ENCODE data around the gene KCNH1.

KCNH1 gene

DNA sequence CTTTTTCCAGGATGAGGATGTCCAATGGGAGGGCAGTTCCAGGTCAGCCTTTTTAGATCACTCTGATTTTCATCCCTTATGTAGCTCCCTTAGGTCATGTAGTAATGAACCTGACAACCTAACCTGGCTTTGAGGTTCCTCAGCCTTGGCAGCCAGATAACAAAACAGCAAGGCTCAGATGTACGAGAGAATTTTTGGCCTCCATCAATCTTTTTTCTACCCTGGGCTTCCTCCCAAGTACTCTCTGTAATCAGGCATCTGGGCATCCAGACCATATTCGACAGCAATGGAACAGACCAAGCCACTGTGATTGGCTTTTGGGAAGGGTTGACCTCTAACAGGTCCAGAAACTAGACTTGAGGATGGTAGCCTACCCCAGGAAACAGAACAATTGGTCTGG is 38.6 kb downstream of the KCNH1 start:
- no peak overlapping the region for H3K9ac ChIP-seq (ENCODE audit: low read length)
- no peak overlapping the region for H3K18ac ChIP-seq (ENCODE audit: low read length)
- H3K4me1 ChIP-seq (ENCODE audit: control insufficient read depth, low read depth, low read length) = no peaks in the 10 kb centered on the region
- H3K27me3 ChIP-seq (ENCODE audit: insufficient read depth, low read length, poor library complexity) = no peaks in the 10 kb centered on the region
- H3K79me2 ChIP-seq (ENCODE audit: control insufficient read depth, insufficient read depth, low read length) = no peaks in the 10 kb centered on the region
- no peak overlapping the region for H3K56ac ChIP-seq (ENCODE audit: low read length)
- H3K79me1 ChIP-seq (ENCODE audit: low read length) = no peaks in the 10 kb centered on the region
- no peak overlapping the region for H4K5ac ChIP-seq (ENCODE audit: low read length)
- WGBS (ENCODE audit: extremely low coverage, insufficient coverage, low lambda C conversion rate) = no CpG with 5 or more reads among the region's 2 CpGs
- H2BK5ac ChIP-seq (ENCODE audit: low read length) = no peak overlapping the region
- H3K27ac ChIP-seq (ENCODE audit: low read depth, low read length) = no peak overlapping the region
- no peaks in the 10 kb centered on the region for H3K36me3 ChIP-seq (ENCODE audit: control insufficient read depth, insufficient read depth, low read length)
- no peak for DNase-seq
- no peak overlapping the region for H3K4me2 ChIP-seq (ENCODE audit: low read length)
- no peak overlapping the region for H2AK5ac ChIP-seq (ENCODE audit: low read length)
- H2BK120ac ChIP-seq (ENCODE audit: low read depth, low read length) = no peak overlapping the region
- no peak overlapping the region for H3K4ac ChIP-seq (ENCODE audit: low read depth, low read length)
- no peak overlapping the region for H4K8ac ChIP-seq (ENCODE audit: low read depth, low read length)
- no peak overlapping the region for H3K23ac ChIP-seq (ENCODE audit: low read length)
- no peak overlapping the region for H3K4me3 ChIP-seq (ENCODE audit: low read length)
- no peak overlapping the region for H2BK15ac ChIP-seq (replicated peaks; ENCODE audit: low read depth)

DNA sequence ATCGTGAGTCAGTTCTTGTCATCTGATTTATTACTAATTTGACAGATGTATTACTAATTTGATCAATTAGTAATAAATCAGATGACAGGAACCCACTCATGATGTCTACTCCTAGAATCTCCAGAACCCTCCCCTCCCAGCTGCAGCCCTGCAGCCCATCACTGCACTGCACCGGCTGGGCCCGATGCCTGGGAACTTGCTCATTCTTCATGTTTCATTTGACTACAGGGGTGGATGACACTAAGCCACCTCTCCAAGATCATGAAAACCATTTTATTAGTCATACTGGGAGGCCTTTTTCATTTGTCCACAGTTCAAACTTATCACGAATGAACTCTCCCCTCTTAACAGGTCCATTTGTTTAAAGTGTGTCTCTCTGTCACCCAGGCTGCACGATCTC is 41.0 kb downstream of the KCNH1 start:
- Histone ChIP-seq H4K5ac (ENCODE audit: low read length) (no peak overlapping the region), H3K4ac (ENCODE audit: low read depth, low read length) (no peak overlapping the region), H3K9ac (ENCODE audit: low read length) (no peak overlapping the region), H2BK120ac (ENCODE audit: low read depth, low read length) (no peak overlapping the region), H3K18ac (ENCODE audit: low read length) (no peak overlapping the region), H2BK5ac (ENCODE audit: low read length) (no peak overlapping the region), H3K56ac (ENCODE audit: low read length) (no peak overlapping the region), H3K36me3 (ENCODE audit: control insufficient read depth, insufficient read depth, low read length) (no peaks in the 10 kb centered on the region), H3K23ac (ENCODE audit: low read length) (no peak overlapping the region), H2AK5ac (ENCODE audit: low read length) (no peak overlapping the region), H3K79me1 (ENCODE audit: low read length) (no peaks in the 10 kb centered on the region), H3K4me1 (ENCODE audit: control insufficient read depth, low read depth, low read length) (no peaks in the 10 kb centered on the region), H3K4me3 (ENCODE audit: low read length) (no peak overlapping the region), H4K8ac (ENCODE audit: low read depth, low read length) (no peak overlapping the region), H3K79me2 (ENCODE audit: control insufficient read depth, insufficient read depth, low read length) (no peaks in the 10 kb centered on the region), H2BK15ac (replicated peaks; ENCODE audit: low read depth) (no peak overlapping the region), H3K27ac (ENCODE audit: low read depth, low read length) (no peak overlapping the region), H3K4me2 (ENCODE audit: low read length) (no peak overlapping the region), H3K27me3 (ENCODE audit: insufficient read depth, low read length, poor library complexity) (no peaks in the 10 kb centered on the region)
- WGBS (ENCODE audit: extremely low coverage, insufficient coverage, low lambda C conversion rate) = no CpG with 5 or more reads among the region's 5 CpGs
- no peak for DNase-seq

DNA sequence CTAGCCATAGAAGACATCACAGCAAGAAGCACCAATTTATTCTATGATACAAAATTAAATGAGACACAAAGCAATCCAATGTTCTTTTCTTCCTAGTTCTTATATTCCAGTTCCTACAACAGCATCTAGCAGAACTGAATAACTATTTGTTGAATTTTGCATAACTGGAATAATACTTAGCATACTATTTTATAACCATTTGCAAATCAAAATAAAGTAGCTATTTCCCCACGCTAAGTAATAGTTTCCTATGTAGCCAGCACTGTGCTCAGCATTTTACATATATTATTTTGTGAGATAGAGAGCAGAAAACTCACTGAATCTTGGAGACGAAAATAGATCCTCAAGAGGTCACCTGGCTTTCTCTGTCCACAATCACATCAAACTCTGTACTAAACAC is 42.1 kb downstream of the KCNH1 start:
- no peak overlapping the region for H3K4me3 ChIP-seq (ENCODE audit: low read length)
- no peaks in the 10 kb centered on the region for H3K79me2 ChIP-seq (ENCODE audit: control insufficient read depth, insufficient read depth, low read length)
- H2BK5ac ChIP-seq (ENCODE audit: low read length) = no peak overlapping the region
- H3K4ac ChIP-seq (ENCODE audit: low read depth, low read length) = no peak overlapping the region
- H3K27me3 ChIP-seq (ENCODE audit: insufficient read depth, low read length, poor library complexity) = no peaks in the 10 kb centered on the region
- H3K27ac ChIP-seq (ENCODE audit: low read depth, low read length) = no peak overlapping the region
- H3K56ac ChIP-seq (ENCODE audit: low read length) = no peak overlapping the region
- H3K18ac ChIP-seq (ENCODE audit: low read length) = no peak overlapping the region
- no peaks in the 10 kb centered on the region for H3K36me3 ChIP-seq (ENCODE audit: control insufficient read depth, insufficient read depth, low read length)
- H3K4me2 ChIP-seq (ENCODE audit: low read length) = no peak overlapping the region
- H3K23ac ChIP-seq (ENCODE audit: low read length) = no peak overlapping the region
- no CpG with 5 or more reads among the region's 2 CpGs for WGBS (ENCODE audit: extremely low coverage, insufficient coverage, low lambda C conversion rate)
- no peak overlapping the region for H3K9ac ChIP-seq (ENCODE audit: low read length)
- H3K79me1 ChIP-seq (ENCODE audit: low read length) = no peaks in the 10 kb centered on the region
- H2BK120ac ChIP-seq (ENCODE audit: low read depth, low read length) = no peak overlapping the region
- DNase-seq = no peak
- H2AK5ac ChIP-seq (ENCODE audit: low read length) = no peak overlapping the region
- no peak overlapping the region for H4K8ac ChIP-seq (ENCODE audit: low read depth, low read length)
- H4K5ac ChIP-seq (ENCODE audit: low read length) = no peak overlapping the region
- no peak overlapping the region for H2BK15ac ChIP-seq (replicated peaks; ENCODE audit: low read depth)
- H3K4me1 ChIP-seq (ENCODE audit: control insufficient read depth, low read depth, low read length) = no peaks in the 10 kb centered on the region

DNA sequence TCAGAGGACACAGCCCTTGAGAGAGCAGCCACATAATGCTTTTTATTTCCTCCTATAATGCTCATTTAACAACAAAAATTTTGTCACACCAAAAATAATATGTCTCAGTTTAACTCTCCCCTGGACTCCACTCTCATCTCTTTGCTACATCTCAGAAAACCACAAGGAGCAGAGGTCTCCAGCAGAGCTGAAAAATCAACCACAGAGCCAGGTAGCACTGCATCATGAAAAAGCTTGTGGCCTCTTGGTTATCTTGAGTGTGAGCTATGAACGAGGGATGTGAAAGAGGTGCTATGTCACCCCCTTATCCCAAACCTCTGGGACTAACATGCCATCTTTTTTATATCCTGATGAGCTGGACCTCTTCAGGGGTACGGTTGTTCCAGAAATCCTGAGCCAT is 44.4 kb downstream of the KCNH1 start:
- Histone ChIP-seq H3K79me2 (ENCODE audit: control insufficient read depth, insufficient read depth, low read length) (no peaks in the 10 kb centered on the region), H2AK5ac (ENCODE audit: low read length) (no peak overlapping the region), H3K36me3 (ENCODE audit: control insufficient read depth, insufficient read depth, low read length) (no peaks in the 10 kb centered on the region), H3K4me2 (ENCODE audit: low read length) (no peak overlapping the region), H3K79me1 (ENCODE audit: low read length) (no peaks in the 10 kb centered on the region), H2BK15ac (replicated peaks; ENCODE audit: low read depth) (no peak overlapping the region), H3K27me3 (ENCODE audit: insufficient read depth, low read length, poor library complexity) (no peaks in the 10 kb centered on the region), H4K8ac (ENCODE audit: low read depth, low read length) (no peak overlapping the region), H2BK120ac (ENCODE audit: low read depth, low read length) (no peak overlapping the region), H3K4me3 (ENCODE audit: low read length) (no peak overlapping the region), H3K56ac (ENCODE audit: low read length) (no peak overlapping the region), H3K4ac (ENCODE audit: low read depth, low read length) (no peak overlapping the region), H3K27ac (ENCODE audit: low read depth, low read length) (no peak overlapping the region), H3K23ac (ENCODE audit: low read length) (no peak overlapping the region), H3K9ac (ENCODE audit: low read length) (no peak overlapping the region), H2BK5ac (ENCODE audit: low read length) (no peak overlapping the region), H3K4me1 (ENCODE audit: control insufficient read depth, low read depth, low read length) (no peaks in the 10 kb centered on the region), H3K18ac (ENCODE audit: low read length) (no peak overlapping the region), H4K5ac (ENCODE audit: low read length) (no peak overlapping the region)
- no CpG with 5 or more reads among the region's 2 CpGs for WGBS (ENCODE audit: extremely low coverage, insufficient coverage, low lambda C conversion rate)
- no peak for DNase-seq

DNA sequence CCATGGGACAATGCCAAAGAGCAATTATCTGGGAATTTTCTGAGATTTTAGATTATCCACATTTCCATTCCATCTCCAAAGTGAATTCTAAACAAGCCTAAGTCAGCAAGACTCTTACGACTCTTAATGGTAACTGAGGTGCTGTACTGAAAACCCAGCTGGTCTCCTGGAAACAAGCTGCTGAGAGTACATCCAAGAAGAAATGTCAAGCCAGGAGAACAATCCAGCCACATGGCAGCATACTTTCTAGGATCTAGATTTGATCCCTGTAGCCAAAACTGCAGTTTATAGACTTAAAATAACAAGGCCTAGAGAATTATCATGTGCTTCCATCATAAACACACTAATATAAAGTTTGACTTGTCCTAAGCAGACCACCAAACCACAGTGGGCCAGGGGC is 45.8 kb downstream of the KCNH1 start:
- H4K8ac ChIP-seq (ENCODE audit: low read depth, low read length) = no peak overlapping the region
- H3K4me1 ChIP-seq (ENCODE audit: control insufficient read depth, low read depth, low read length) = no peaks in the 10 kb centered on the region
- no peak overlapping the region for H3K4ac ChIP-seq (ENCODE audit: low read depth, low read length)
- no peak for DNase-seq
- H2BK15ac ChIP-seq (replicated peaks; ENCODE audit: low read depth) = no peak overlapping the region
- no peak overlapping the region for H4K5ac ChIP-seq (ENCODE audit: low read length)
- H3K79me1 ChIP-seq (ENCODE audit: low read length) = no peaks in the 10 kb centered on the region
- no peak overlapping the region for H2BK5ac ChIP-seq (ENCODE audit: low read length)
- H3K56ac ChIP-seq (ENCODE audit: low read length) = no peak overlapping the region
- no peaks in the 10 kb centered on the region for H3K79me2 ChIP-seq (ENCODE audit: control insufficient read depth, insufficient read depth, low read length)
- H2BK120ac ChIP-seq (ENCODE audit: low read depth, low read length) = no peak overlapping the region
- no peak overlapping the region for H3K4me2 ChIP-seq (ENCODE audit: low read length)
- no peak overlapping the region for H3K27ac ChIP-seq (ENCODE audit: low read depth, low read length)
- H3K23ac ChIP-seq (ENCODE audit: low read length) = no peak overlapping the region
- H3K9ac ChIP-seq (ENCODE audit: low read length) = no peak overlapping the region
- WGBS (ENCODE audit: extremely low coverage, insufficient coverage, low lambda C conversion rate) = no CpG with 5 or more reads among the region's 1 CpG
- H3K18ac ChIP-seq (ENCODE audit: low read length) = no peak overlapping the region
- H3K36me3 ChIP-seq (ENCODE audit: control insufficient read depth, insufficient read depth, low read length) = no peaks in the 10 kb centered on the region
- no peak overlapping the region for H3K4me3 ChIP-seq (ENCODE audit: low read length)
- no peak overlapping the region for H2AK5ac ChIP-seq (ENCODE audit: low read length)
- no peaks in the 10 kb centered on the region for H3K27me3 ChIP-seq (ENCODE audit: insufficient read depth, low read length, poor library complexity)

DNA sequence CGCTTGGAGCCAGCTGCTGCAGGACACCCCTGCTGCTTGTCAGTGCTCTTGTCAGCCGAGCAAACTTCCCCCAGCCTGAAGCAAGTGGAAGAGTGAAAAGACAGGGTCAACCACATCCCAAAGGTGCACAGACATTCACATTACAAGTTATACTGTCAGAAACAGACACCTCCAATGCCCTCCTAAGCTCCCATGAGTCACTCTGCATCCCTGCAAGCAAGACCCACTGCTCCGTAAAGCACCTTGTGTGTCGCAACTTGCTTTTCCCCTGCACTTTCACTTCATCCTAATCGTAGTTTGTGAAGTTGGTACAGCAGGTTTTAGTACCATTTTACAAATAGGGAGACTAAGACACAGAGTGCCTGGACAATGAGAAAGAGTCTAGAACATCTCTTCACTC is 51.1 kb downstream of the KCNH1 start:
- H3K4me3 ChIP-seq (ENCODE audit: low read length) = no peak overlapping the region
- H3K36me3 ChIP-seq (ENCODE audit: control insufficient read depth, insufficient read depth, low read length) = no peaks in the 10 kb centered on the region
- no peak overlapping the region for H3K18ac ChIP-seq (ENCODE audit: low read length)
- H3K79me2 ChIP-seq (ENCODE audit: control insufficient read depth, insufficient read depth, low read length) = no peaks in the 10 kb centered on the region
- no peak overlapping the region for H3K56ac ChIP-seq (ENCODE audit: low read length)
- no peak for DNase-seq
- no peak overlapping the region for H3K9ac ChIP-seq (ENCODE audit: low read length)
- no peak overlapping the region for H4K5ac ChIP-seq (ENCODE audit: low read length)
- no peak overlapping the region for H2BK5ac ChIP-seq (ENCODE audit: low read length)
- no peak overlapping the region for H3K23ac ChIP-seq (ENCODE audit: low read length)
- no peaks in the 10 kb centered on the region for H3K79me1 ChIP-seq (ENCODE audit: low read length)
- no peaks in the 10 kb centered on the region for H3K4me1 ChIP-seq (ENCODE audit: control insufficient read depth, low read depth, low read length)
- no peak overlapping the region for H3K4ac ChIP-seq (ENCODE audit: low read depth, low read length)
- WGBS (ENCODE audit: extremely low coverage, insufficient coverage, low lambda C conversion rate) = no CpG with 5 or more reads among the region's 5 CpGs
- H2AK5ac ChIP-seq (ENCODE audit: low read length) = no peak overlapping the region
- no peak overlapping the region for H3K27ac ChIP-seq (ENCODE audit: low read depth, low read length)
- H3K4me2 ChIP-seq (ENCODE audit: low read length) = no peak overlapping the region
- H2BK120ac ChIP-seq (ENCODE audit: low read depth, low read length) = no peak overlapping the region
- no peak overlapping the region for H2BK15ac ChIP-seq (replicated peaks; ENCODE audit: low read depth)
- no peak overlapping the region for H4K8ac ChIP-seq (ENCODE audit: low read depth, low read length)
- H3K27me3 ChIP-seq (ENCODE audit: insufficient read depth, low read length, poor library complexity) = no peaks in the 10 kb centered on the region

Measured in mesendoderm (in vitro differentiated cells).